Hematopoietic multipotent progenitor cell (in vitro differentiated cells): Measurements from ENCODE around the gene USP2. TPM values are rescaled to one million over a fixed set of nuclear protein-coding genes. Genes with fewer than 3 reads are reported as not detected.
"Not testable (repeated sequence)": the region's sequence is repeated elsewhere in the genome, so short reads cannot be mapped to it uniquely, and the experiment has no call there.

ENCODE experiments used
- DNase-seq, 3 donors: peaks; one replicate each; pipeline ENCODE4 v3.0.0-alpha.2; 2011 to 2015; ENCODE audit warnings: low read depth in 2 of 3, low spot score in 2 of 3
- total RNA-seq: library from RNA; depleted of rRNA; stranded (reverse); fragments of >200 nt; gene quantifications from one replicate; pipeline ENCODE4 v1.2.3, GENCODE V29; 2012

The USP2 gene
- total RNA-seq, 1 donor: 0.54 TPM

GRCh38 chr11:119414321-119414720 lies 32.8 kb upstream of the USP2 start:
- no peak for DNase-seq

GRCh38 chr11:119412072-119412471 lies 30.6 kb upstream of the USP2 start:
- no peak for DNase-seq

GRCh38 chr11:119410501-119410900 lies 29.0 kb upstream of the USP2 start:
- no peak for DNase-seq

- no peak for DNase-seq
These were observed 28.2 kb upstream of the USP2 start for GRCh38 chr11:119409731-119410130.

GRCh38 chr11:119406005-119406404 lies 24.5 kb upstream of the USP2 start:
- DNase-seq: no peak

GRCh38 chr11:119405448-119405847 lies 24.0 kb upstream of the USP2 start:
- not testable (repeated sequence) for DNase-seq

- DNase-seq: no peak
These were observed 23.4 kb upstream of the USP2 start for GRCh38 chr11:119404872-119405271.

GRCh38 chr11:119403021-119403420 lies 21.5 kb upstream of the USP2 start:
- no peak for DNase-seq

- DNase-seq: no peak
These were observed 21.0 kb upstream of the USP2 start for GRCh38 chr11:119402470-119402869.

GRCh38 chr11:119400860-119401259 lies 19.4 kb upstream of the USP2 start:
- no peak for DNase-seq

GRCh38 chr11:119397740-119398139 lies 16.2 kb upstream of the USP2 start:
- DNase-seq: no peak

GRCh38 chr11:119396835-119397234 lies 15.3 kb upstream of the USP2 start:
- no peak for DNase-seq

GRCh38 chr11:119391275-119391674 lies 9.8 kb upstream of the USP2 start:
- no peak for DNase-seq

- DNase-seq: peak in 1 of 3 donors; percentile 24
These were observed 8.2 kb upstream of the USP2 start for GRCh38 chr11:119389611-119390254.

- DNase-seq: no peak
These were observed 6.6 kb upstream of the USP2 start for GRCh38 chr11:119388103-119388502.

- no peak for DNase-seq
These were observed 2.8 kb upstream of the USP2 start for GRCh38 chr11:119384332-119384731.

- not testable (repeated sequence) for DNase-seq
These were observed 1.0 kb upstream of the USP2 start for GRCh38 chr11:119382513-119382912.

GRCh38 chr11:119382101-119382500 lies 611 bp upstream of the USP2 start:
- DNase-seq: no peak

GRCh38 chr11:119380827-119381180 lies 686 bp downstream of the USP2 start:
- peak in 1 of 3 donors; percentile 19 for DNase-seq

GRCh38 chr11:119380160-119380826 lies 1.2 kb downstream of the USP2 start:
- no peak for DNase-seq

- no peak for DNase-seq
These were observed 2.5 kb downstream of the USP2 start for GRCh38 chr11:119378851-119379465.
